ENCODE results near the gene USP17L22. TPM values are rescaled to one million over a fixed set of nuclear protein-coding genes. Genes with fewer than 3 reads are reported as not detected.

The USP17L22 gene
- total RNA-seq, 2 donors from 2014 or later, result 0.26 TPM; not detected in 1

Other genes starting within 250 kb of the USP17L22 start
- gene FAM90A26, start 97.2 kb upstream of the USP17L22 start, total RNA-seq, result not detected
- not detected for gene USP17L10, start 57.0 kb upstream of the USP17L22 start, total RNA-seq
- not detected for gene USP17L11, start 52.2 kb upstream of the USP17L22 start, total RNA-seq
- gene USP17L12, start 47.5 kb upstream of the USP17L22 start, total RNA-seq, result not detected
- gene USP17L13, start 42.7 kb upstream of the USP17L22 start, total RNA-seq, result not detected
- gene USP17L15, start 33.2 kb upstream of the USP17L22 start, total RNA-seq, result not detected
- not detected for gene USP17L17, start 23.7 kb upstream of the USP17L22 start, total RNA-seq
- not detected for gene USP17L18, start 19.0 kb upstream of the USP17L22 start, total RNA-seq
- not detected for gene USP17L19, start 14.2 kb upstream of the USP17L22 start, total RNA-seq
- not detected for gene USP17L20, start 9.5 kb upstream of the USP17L22 start, total RNA-seq
- not detected for gene USP17L21, start 4.7 kb upstream of the USP17L22 start, total RNA-seq
- not detected for gene USP17L24, start 57.5 kb downstream of the USP17L22 start, total RNA-seq
- not detected for gene USP17L25, start 62.3 kb downstream of the USP17L22 start, total RNA-seq
- not detected for gene USP17L26, start 67.0 kb downstream of the USP17L22 start, total RNA-seq
- gene USP17L5, start 71.8 kb downstream of the USP17L22 start, total RNA-seq, result not detected
- gene USP17L27, start 76.5 kb downstream of the USP17L22 start, total RNA-seq, result not detected
- gene USP17L28, start 81.3 kb downstream of the USP17L22 start, total RNA-seq, result not detected
- gene USP17L29, start 86.0 kb downstream of the USP17L22 start, total RNA-seq, result not detected
- gene USP17L30, start 95.5 kb downstream of the USP17L22 start, total RNA-seq, result not detected
- gene DEFB131A, start 176.8 kb downstream of the USP17L22 start, total RNA-seq, result not detected